PC-3 (cell line): Measurements from ENCODE around the gene CDA. TPM values are rescaled to one million over a fixed set of nuclear protein-coding genes. Genes with fewer than 3 reads are reported as not detected.

Experiments
- ATAC-seq: fragments of 200-7000 bp; cut with Tn5 transposase; 2 replicates; pipeline ENCODE4 v1.9.1; 2020; ENCODE audit warnings: mild to moderate bottlenecking, moderate library complexity
- BruUV-seq: library from RNA; stranded (reverse); fragments of 400-500 nt; replicated peaks from 2 replicates; lab custom pipeline; 2021; lab: Mats Ljungman, UMichigan
- CTCF ChIA-PET: fragments of 300-600 bp; sonication (Branson Sonifier 250); formaldehyde crosslinking; loops from one replicate; lab custom pipeline; 2022; ENCODE audit warnings: antibody characterized with exemption; lab: Charles Lee
- POLR2A ChIA-PET: fragments of 300-600 bp; sonication (Branson Sonifier 250); formaldehyde crosslinking; loops from one replicate; lab custom pipeline; 2022; ENCODE audit warnings: antibody characterized with exemption; ENCODE audit not compliant: unreplicated experiment; lab: Charles Lee
- DNase-seq: peaks from one replicate; pipeline ENCODE4 v3.0.0-alpha.2; 2015
- H2AFZ ChIP-seq: fragments of 300-600 bp; sonication (generic); 2 replicates; pipeline ENCODE4 v1.6.0; 2016; ENCODE audit warnings: antibody characterized with exemption, low read length
- H3F3A ChIP-seq: fragments of 300-600 bp; sonication (generic); one replicate; pipeline ENCODE4 v1.6.0; 2017; ENCODE audit warnings: antibody characterized with exemption, low read length, control low read depth, mild to moderate bottlenecking; ENCODE audit not compliant: unreplicated experiment
- H3K27ac ChIP-seq: fragments of 300-600 bp; sonication (generic); 2 replicates; pipeline ENCODE4 v1.5.1; 2016; ENCODE audit warnings: mild to moderate bottlenecking, low read length
- H3K27me3 ChIP-seq: fragments of 300-600 bp; sonication (generic); 2 replicates; pipeline ENCODE4 v1.6.1; 2016; ENCODE audit warnings: low read length, mixed read lengths
- H3K36me3 ChIP-seq: fragments of 300-600 bp; sonication (generic); 2 replicates; pipeline ENCODE4 v1.6.1; 2016; ENCODE audit warnings: low read depth, mixed run types, low read length, mixed read lengths
- H3K4me1 ChIP-seq: fragments of 300-600 bp; sonication (generic); 2 replicates; pipeline ENCODE4 v1.5.1; 2016; ENCODE audit warnings: low read length; ENCODE audit not compliant: insufficient read depth
- H3K4me2 ChIP-seq: fragments of 300-600 bp; sonication (generic); 2 replicates; pipeline ENCODE4 v1.6.0; 2016; ENCODE audit warnings: low read length
- H3K4me3 ChIP-seq: fragments of 300-600 bp; sonication (generic); 2 replicates; pipeline ENCODE4 v1.5.1; 2016; ENCODE audit warnings: mild to moderate bottlenecking, low read length, mixed read lengths
- H3K79me2 ChIP-seq: fragments of 300-600 bp; sonication (generic); 2 replicates; pipeline ENCODE4 v1.6.1; 2017; ENCODE audit warnings: low read length, mixed read lengths
- H3K9ac ChIP-seq: fragments of 300-600 bp; sonication (generic); 2 replicates; pipeline ENCODE4 v1.6.0; 2016; ENCODE audit warnings: mild to moderate bottlenecking, low read length
- H3K9me2 ChIP-seq: fragments of 300-600 bp; sonication (generic); replicated peaks from 2 replicates; pipeline ENCODE4 v1.6.1; 2016; ENCODE audit warnings: mixed run types, low read length, mixed read lengths
- H3K9me3 ChIP-seq: fragments of 300-600 bp; sonication (generic); 2 replicates; pipeline ENCODE4 v1.6.1; 2016; ENCODE audit warnings: low read length, mixed read lengths
- H4K20me1 ChIP-seq: fragments of 300-600 bp; sonication (generic); 2 replicates; pipeline ENCODE4 v1.6.1; 2016; ENCODE audit warnings: low read length, mixed read lengths
- CTCF ChIP-seq: fragments of 300-600 bp; sonication (generic); conservative IDR thresholded peaks from 2 replicates; pipeline ENCODE4 v1.5.1; 2017; ENCODE audit warnings: antibody characterized with exemption, low read depth, mild to moderate bottlenecking, low read length
- EZH2 ChIP-seq: fragments of 300-600 bp; sonication (generic); IDR thresholded peaks from one replicate; pipeline ENCODE4 v1.6.1; 2017; ENCODE audit warnings: antibody characterized with exemption, mild to moderate bottlenecking, low read length; ENCODE audit not compliant: unreplicated experiment
- intact Hi-C: fragments of 100-400 bp; cut with micrococcal nuclease; formaldehyde crosslinking; loops from 2 replicates; pipeline ENCODE4 v1.9.0; 2023
- total RNA-seq: library from RNA; depleted of rRNA; stranded (reverse); fragments of >200 nt; gene quantifications from 2 replicates; pipeline ENCODE4 v1.2.3, GENCODE V29; 2014

CDA gene
- total RNA-seq, 1 experiment from 2014 or later = 36.3 TPM

GRCh38 chr1:20632386-20632785 lies 43.5 kb downstream of the CDA start:
- intact Hi-C loops = loop anchor here (2.0 kb wide), 1 partner anchor 110 kb away; no protein-coding TSS in a partner anchor
- no peaks in the 10 kb centered on the region for H3K27me3 ChIP-seq
- ChIA-PET POLR2A (no interaction called here), CTCF (no interaction called here)
- DNase-seq = no peak
- no peak overlapping the region for H2AFZ ChIP-seq
- no peak overlapping the region for H3K4me3 ChIP-seq
- H4K20me1 ChIP-seq = no peaks in the 10 kb centered on the region
- H3F3A ChIP-seq = no peaks in the 10 kb centered on the region
- H3K9ac ChIP-seq = no peak overlapping the region
- no peaks in the 10 kb centered on the region for H3K9me3 ChIP-seq
- H3K4me2 ChIP-seq = no peak overlapping the region
- ATAC-seq = no peak
- peaks cover 18% of the 10 kb centered on the region for H3K4me1 ChIP-seq
- no peaks in the 10 kb centered on the region for H3K36me3 ChIP-seq
- no peaks in the 10 kb centered on the region for H3K9me2 ChIP-seq
- no peak overlapping the region for H3K27ac ChIP-seq
- no peak for TF ChIP-seq EZH2
- TF ChIP-seq CTCF = no peak
- no TSS peak for BruUV-seq
- H3K79me2 ChIP-seq = peaks cover 13% of the 10 kb centered on the region

GRCh38 chr1:20633190-20634064 lies 44.5 kb downstream of the CDA start, which contains the start of gene PINK1:
Gene PINK1, plus strand, starts transcription at chr1:20633458. Its CDS starts 91 bp downstream, at chr1:20633549.
- peak within 1 kb of the TSS; percentile 62 for H3K27ac ChIP-seq
- H4K20me1 ChIP-seq = no peaks in the 10 kb centered on the region
- H3K9ac ChIP-seq = peak within 1 kb of the TSS; percentile 79
- ChIA-PET POLR2A (interaction anchor here (0.6 to 0.9 kb wide), 5 partner anchors 28 to 950 kb away, joined by 3 to 19 read pairs (median 4); partner anchors contain the start of gene DDOST), CTCF (interaction anchor here (0.5 to 1.8 kb wide), 10 partner anchors 19 to 396 kb away, joined by 3 to 22 read pairs (median 4); partner anchors contain the start of gene MUL1)
- intact Hi-C loops = loop anchor here (1.0 to 2.0 kb wide), 3 partner anchors 21 to 111 kb away; no protein-coding TSS in a partner anchor
- H3K4me1 ChIP-seq = peaks cover 18% of the 10 kb centered on the region
- H3K4me3 ChIP-seq = peak within 1 kb of the TSS; percentile 74
- no peaks in the 10 kb centered on the region for H3K36me3 ChIP-seq
- BruUV-seq = no TSS peak
- ATAC-seq = peak; percentile 89
- H2AFZ ChIP-seq = peak within 1 kb of the TSS; percentile 86
- H3K9me2 ChIP-seq = no peaks in the 10 kb centered on the region
- H3K9me3 ChIP-seq = no peaks in the 10 kb centered on the region
- peak; percentile 81 for DNase-seq
- no peaks in the 10 kb centered on the region for H3K27me3 ChIP-seq
- peaks cover 13% of the 10 kb centered on the region for H3K79me2 ChIP-seq
- H3K4me2 ChIP-seq = peak within 1 kb of the TSS; percentile 94
- no peaks in the 10 kb centered on the region for H3F3A ChIP-seq
- TF ChIP-seq CTCF (peak; percentile 94), EZH2 (no peak)
